ENCODE measurements around the gene RXFP2.

DNA sequence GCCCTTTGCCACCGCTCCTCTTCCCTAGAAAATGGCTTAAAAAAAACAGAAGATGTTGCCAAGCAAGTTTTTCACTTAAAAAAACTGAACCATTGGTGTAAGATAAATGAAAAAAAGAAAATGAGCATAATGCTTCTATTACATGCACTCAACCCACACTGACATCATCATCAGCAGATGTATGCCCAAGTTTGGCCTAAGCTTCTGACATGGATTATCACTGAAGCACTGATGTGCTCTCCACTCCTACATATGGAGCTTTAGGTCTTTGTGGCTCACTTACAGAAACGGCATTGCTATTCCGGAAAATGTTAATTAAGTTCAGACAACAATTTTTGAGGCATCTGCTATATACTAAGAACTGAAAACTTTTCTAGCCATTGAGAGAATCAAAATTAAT is 8.0 kb downstream of the RXFP2 start:
- TF ChIP-seq, protein P1, sequence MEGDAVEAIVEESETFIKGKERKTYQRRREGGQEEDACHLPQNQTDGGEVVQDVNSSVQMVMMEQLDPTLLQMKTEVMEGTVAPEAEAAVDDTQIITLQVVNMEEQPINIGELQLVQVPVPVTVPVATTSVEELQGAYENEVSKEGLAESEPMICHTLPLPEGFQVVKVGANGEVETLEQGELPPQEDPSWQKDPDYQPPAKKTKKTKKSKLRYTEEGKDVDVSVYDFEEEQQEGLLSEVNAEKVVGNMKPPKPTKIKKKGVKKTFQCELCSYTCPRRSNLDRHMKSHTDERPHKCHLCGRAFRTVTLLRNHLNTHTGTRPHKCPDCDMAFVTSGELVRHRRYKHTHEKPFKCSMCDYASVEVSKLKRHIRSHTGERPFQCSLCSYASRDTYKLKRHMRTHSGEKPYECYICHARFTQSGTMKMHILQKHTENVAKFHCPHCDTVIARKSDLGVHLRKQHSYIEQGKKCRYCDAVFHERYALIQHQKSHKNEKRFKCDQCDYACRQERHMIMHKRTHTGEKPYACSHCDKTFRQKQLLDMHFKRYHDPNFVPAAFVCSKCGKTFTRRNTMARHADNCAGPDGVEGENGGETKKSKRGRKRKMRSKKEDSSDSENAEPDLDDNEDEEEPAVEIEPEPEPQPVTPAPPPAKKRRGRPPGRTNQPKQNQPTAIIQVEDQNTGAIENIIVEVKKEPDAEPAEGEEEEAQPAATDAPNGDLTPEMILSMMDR (IDR thresholded peaks at IDR 0.05 in 8 of 11, conservative IDR thresholded peaks at IDR 0.05 in 3 of 11) = no peak
- no peak for TF ChIP-seq POLR2AphosphoS5 (IDR thresholded peaks at IDR 0.05)
- no peak for TF ChIP-seq POLR2A (IDR thresholded peaks at IDR 0.05)

Measured in spleen (tissue), 7 donors.